ENCODE data around the gene IL21.
"Not testable (repeated sequence)": the region's sequence is repeated elsewhere in the genome, so short reads cannot be mapped to it uniquely, and the experiment has no call there.

IL21 gene

DNA sequence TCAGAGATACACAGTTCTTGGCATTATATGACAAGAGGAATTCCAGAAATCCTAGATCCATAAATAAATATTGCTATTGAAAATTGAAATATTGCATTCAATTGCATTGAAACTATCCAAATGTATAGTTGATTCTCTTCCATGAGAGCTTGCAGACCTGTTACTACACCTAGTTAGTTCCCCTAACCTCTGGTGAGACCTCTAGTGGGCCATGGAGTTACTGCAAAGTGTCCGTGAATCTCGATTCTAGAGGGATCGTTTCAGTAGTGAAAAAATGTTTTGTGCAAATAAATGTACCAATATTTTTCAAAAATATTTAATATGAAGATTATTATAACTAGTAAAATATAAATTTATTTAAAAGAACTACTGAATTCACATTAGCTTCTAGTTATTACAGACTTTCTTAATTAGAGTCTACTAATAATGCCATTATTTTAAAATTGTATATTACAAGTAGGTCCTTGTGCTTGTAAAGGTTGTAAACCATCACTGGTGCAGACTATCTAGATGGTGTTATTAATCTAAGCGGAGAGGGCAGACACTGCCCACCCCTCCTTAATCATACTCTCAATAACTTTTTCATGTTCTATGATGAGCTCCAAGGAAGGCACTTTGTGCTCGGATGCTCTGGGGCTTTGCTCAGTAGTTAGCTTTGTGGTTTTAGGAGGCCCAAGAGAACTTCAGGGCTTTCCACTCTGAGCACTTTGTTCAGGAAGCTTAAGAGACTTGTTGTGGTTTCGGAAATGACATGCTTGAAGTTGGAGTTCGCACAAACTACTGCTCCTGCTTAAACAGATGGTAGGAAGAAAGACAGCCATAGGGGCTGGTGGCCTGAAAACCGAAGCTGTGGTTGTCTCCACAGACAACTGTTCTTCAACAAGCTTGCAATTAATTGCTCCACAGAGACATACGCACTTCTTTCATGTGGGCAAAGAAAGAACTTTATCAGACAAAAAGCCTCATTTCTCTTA lies 42.8 kb downstream of the IL21 start:
- peak; percentile 17 to 50 for DNase-seq (ENCODE audit: low read depth in 2 of 2)

DNA sequence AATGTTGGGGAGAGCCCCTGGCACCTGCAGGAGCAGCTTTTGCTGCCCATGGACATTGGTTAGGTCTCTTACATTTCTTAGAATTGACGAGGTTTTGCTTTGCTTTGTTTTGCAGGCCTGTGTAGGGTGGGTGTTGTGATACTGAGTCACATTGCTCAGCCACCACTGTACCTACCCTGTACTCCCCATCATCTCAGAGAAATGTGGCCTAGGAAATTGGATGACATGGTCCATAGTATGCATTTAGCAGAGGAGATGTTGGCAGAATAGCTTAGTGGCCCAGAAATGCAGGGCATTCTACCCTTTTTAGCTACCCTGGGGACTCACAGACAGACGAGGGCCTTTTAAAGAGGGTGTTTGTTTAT lies 43.7 kb downstream of the IL21 start:
- no peak for DNase-seq (ENCODE audit: low read depth in 2 of 2)

DNA sequence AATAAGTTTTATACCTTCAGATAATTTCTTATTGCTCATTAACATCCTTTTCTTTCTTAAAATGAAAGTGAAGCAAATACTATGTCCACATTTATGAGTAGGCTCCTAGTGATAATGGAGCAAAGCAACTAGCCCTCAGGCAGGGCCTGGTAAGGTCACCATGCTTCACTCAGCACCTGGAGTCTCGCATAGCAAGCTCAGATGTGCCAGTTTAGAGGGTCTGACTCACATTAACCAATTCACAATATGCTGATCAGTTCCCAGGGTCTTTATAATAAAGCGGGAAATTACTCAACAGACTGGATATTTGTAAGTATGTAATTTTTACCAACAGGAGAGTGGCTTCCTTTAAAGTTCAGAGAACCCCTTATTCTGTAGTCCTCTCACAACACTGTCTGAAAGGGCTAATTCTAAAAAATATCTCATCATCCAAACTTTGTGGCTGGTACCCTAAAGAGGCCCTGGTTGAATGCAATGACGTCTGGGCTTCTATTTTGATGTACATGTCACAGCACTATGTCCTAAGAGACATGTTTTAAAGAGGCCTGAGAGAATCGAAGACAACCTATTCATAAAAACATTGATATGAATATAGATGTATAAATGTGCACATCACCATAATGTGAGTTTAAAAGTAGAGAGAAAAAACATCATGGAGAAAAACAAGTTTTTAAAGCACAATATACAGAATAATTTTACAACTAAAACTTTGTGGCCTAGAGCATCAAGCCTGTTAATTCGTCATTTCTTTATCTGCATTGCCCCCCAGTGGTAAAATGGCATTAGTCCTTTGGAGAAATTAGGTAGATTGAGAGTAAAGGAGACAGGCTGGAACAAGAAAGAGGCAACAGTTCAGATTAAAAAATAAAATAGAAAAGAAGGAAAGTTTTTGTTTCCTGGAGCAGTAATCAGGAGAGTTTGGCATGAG lies 44.3 kb downstream of the IL21 start:
- no peak for DNase-seq (ENCODE audit: low read depth in 2 of 2)

DNA sequence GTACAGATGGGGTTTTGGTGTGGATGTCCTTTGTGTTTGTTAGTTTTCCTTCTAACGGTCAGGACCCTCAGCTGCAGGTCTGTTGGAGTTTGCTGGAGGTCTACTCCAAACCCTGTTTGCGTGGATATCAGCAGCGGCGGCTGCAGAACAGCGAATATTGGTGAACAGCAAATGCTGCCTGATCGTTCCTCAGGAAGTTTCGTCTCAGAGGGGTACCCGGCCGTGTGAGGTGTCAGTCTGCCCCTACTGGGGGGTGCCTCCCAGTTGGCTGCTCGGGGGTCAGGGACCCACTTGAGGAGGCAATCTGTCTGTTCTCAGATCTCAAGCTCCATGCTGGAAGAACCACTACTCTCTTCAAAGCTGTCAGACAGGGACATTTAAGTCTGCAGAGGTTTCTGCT lies 46.5 kb downstream of the IL21 start:
- DNase-seq (ENCODE audit: low read depth in 2 of 2) = not testable (repeated sequence)

DNA sequence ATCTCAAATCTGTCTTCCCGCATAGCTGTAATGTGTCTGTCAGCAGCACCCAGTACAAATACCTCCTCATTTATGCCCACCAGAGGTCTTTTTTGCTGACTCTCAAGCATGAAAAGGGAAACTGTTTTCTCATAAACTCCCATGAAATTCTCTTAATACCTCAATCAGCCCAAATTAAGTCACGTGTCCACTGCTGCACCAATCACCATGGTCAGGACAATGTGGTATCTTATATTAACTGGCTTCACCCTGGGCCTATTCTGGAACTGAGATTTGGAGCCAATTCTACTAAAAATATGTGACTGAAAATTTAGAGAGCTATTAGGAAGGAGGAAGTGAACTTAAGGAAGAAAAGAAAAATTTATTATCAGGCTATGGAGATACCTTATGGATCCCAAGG lies 58.4 kb downstream of the IL21 start:
- no peak for DNase-seq (ENCODE audit: low read depth in 2 of 2)
